Right lobe of liver (tissue), 6 donors: Measurements from ENCODE around the gene KIF6. TPM values are rescaled to one million over a fixed set of nuclear protein-coding genes. Genes with fewer than 3 reads are reported as not detected.

Experiments
- ATAC-seq, 4 donors: fragments of 200-7000 bp; cut with Tn5 transposase; one replicate each; pipeline ENCODE4 v1.9.1; 2020; ENCODE audit warnings: mild to moderate bottlenecking in 4 of 4, moderate library complexity in 4 of 4
- DNase-seq, 3 donors: peaks; one replicate each; pipeline ENCODE4 v3.0.0-alpha.2; 2020
- H3K27ac ChIP-seq, 3 donors: fragments of 200-600 bp; one replicate each; pipeline ENCODE4 v1.8.0; 2022
- H3K27me3 ChIP-seq, 2 donors: fragments of 200-600 bp; one replicate each; pipeline ENCODE4 v1.8.0; 2022
- H3K36me3 ChIP-seq, 4 donors: fragments of 200-600 bp; sonication (generic) in 1 of 4; one replicate each; pipeline versions ENCODE4 v1.5.1 to v1.8.0; 2017 to 2022; ENCODE audit warnings: control low read depth in 1 of 4
- H3K4me1 ChIP-seq, 4 donors: fragments of 200-600 bp; sonication (generic) in 1 of 4; one replicate each; pipeline versions ENCODE4 v1.5.1 to v1.8.0; 2017 to 2022; ENCODE audit warnings: control low read depth in 1 of 4
- H3K4me3 ChIP-seq, 3 donors: fragments of 200-600 bp; one replicate each; pipeline ENCODE4 v1.8.0; 2022
- H3K9me3 ChIP-seq, 4 donors: fragments of 200-600 bp; sonication (generic) in 1 of 4; one replicate each; pipeline versions ENCODE4 v1.5.1 to v1.8.0; 2017 to 2022; ENCODE audit warnings: control low read depth in 1 of 4
- CTCF ChIP-seq, 4 donors: fragments of 200-600 bp in 3 of 4; fragments of 450-650 bp in 1 of 4; IDR thresholded peaks; one replicate each; pipeline versions ENCODE4 v1.5.1 to v1.8.0; 2016 to 2022; ENCODE audit warnings: antibody characterized with exemption in 4 of 4, mild to moderate bottlenecking in 2 of 4
- POLR2A ChIP-seq: fragments of 450-650 bp; IDR thresholded peaks from one replicate; pipeline ENCODE4 v1.6.1; 2017; ENCODE audit warnings: antibody characterized with exemption, mild to moderate bottlenecking
- WGBS: methylation state at CpG from one replicate; pipeline ENCODE4 v1.1.6; 2018; ENCODE audit warnings: low coverage, low lambda C conversion rate; ENCODE audit not compliant: insufficient coverage; ENCODE audit errors: missing lambda C conversion rate; 5-methylcytosine and 5-hydroxymethylcytosine counted together
- intact Hi-C, 2 donors: fragments of 100-400 bp; cut with DNase I; formaldehyde crosslinking; loops; one replicate each; pipeline versions ENCODE4 v1.11.2 to v1.14.1; 2022
- total RNA-seq, 6 experiments: library from RNA; depleted of rRNA in 2 of 6; stranded (reverse); fragments of >200 nt in 2 of 6; fragmentation: NEBNext Ultra II Directional in 3 of 6; extraction: Animal tissue kit (Norgen Biotek cat#: 25700) in 3 of 6; gene quantifications; one replicate each; pipeline versions ENCODE4 v1.1.0 to v1.2.4, GENCODE V29; 2016 to 2023
- donor health status: DM: no; HTN: yes; CAD: no.
- donor health status: DM: no; HTN: no; CAD: no.
- donor health status: DM: no; HTN: no; CAD: no.
- donor health status: DM: no; HTN: yes; CAD: no.
- donor health status: DM: no; HTN: yes; CAD: no.

The KIF6 gene
- total RNA-seq, 6 experiments from 2014 or later = 0.18 to 0.83 (median 0.37) TPM; not detected in 2

GRCh38 chr6:39714802-39715201 lies 10.4 kb downstream of the KIF6 start:
- no peak for TF ChIP-seq POLR2A
- no peak for TF ChIP-seq CTCF (IDR thresholded peaks at IDR 0.05)
- Histone ChIP-seq H3K27me3 (no peaks in the 10 kb centered on the region), H3K4me1 (no peaks in the 10 kb centered on the region), H3K27ac (no peak overlapping the region), H3K9me3 (no peaks in the 10 kb centered on the region), H3K4me3 (no peak overlapping the region), H3K36me3 (no peaks in the 10 kb centered on the region)
- intact Hi-C loops = no loop called here
- ATAC-seq (no peak), DNase-seq (no peak)

- ATAC-seq (peak; percentile 43 to 96 (median 76)), DNase-seq (peak in 1 of 3 donors; percentile 24)
- no peak overlapping the region for H3K4me3 ChIP-seq
- no peak overlapping the region for H3K27ac ChIP-seq
- TF ChIP-seq CTCF (IDR thresholded peaks at IDR 0.05) (no peak), POLR2A (no peak)
- H3K4me1 ChIP-seq = peaks cover 0 to 12% (median 4%) of the 10 kb centered on the region in 4 donors
- WGBS = 50% methylated on average over 2 of the region's 2 CpGs
- H3K9me3 ChIP-seq = no peaks in the 10 kb centered on the region
- intact Hi-C loops = no loop called here
- H3K27me3 ChIP-seq = no peaks in the 10 kb centered on the region
- no peaks in the 10 kb centered on the region for H3K36me3 ChIP-seq
Observed at GRCh38 chr6:39707962-39708683, 17.1 kb downstream of the KIF6 start.

- H3K27me3 ChIP-seq = no peaks in the 10 kb centered on the region
- no peaks in the 10 kb centered on the region for H3K9me3 ChIP-seq
- H3K4me3 ChIP-seq = no peak overlapping the region
- TF ChIP-seq POLR2A (no peak), CTCF (IDR thresholded peaks at IDR 0.05) (no peak)
- WGBS = 52% methylated on average over 3 of the region's 3 CpGs
- H3K36me3 ChIP-seq = no peaks in the 10 kb centered on the region
- DNase-seq (no peak), ATAC-seq (no peak)
- no peak overlapping the region for H3K27ac ChIP-seq
- intact Hi-C loops = no loop called here
- peaks cover 0 to 12% (median 4%) of the 10 kb centered on the region in 4 donors for H3K4me1 ChIP-seq
Observed at GRCh38 chr6:39706819-39707335, 18.3 kb downstream of the KIF6 start.

GRCh38 chr6:39702265-39702664 lies 22.9 kb downstream of the KIF6 start:
- Histone ChIP-seq H3K36me3 (no peaks in the 10 kb centered on the region), H3K4me1 (peaks cover 0 to 2% (median 0%) of the 10 kb centered on the region in 4 donors), H3K9me3 (no peaks in the 10 kb centered on the region), H3K27me3 (no peaks in the 10 kb centered on the region), H3K4me3 (no peak overlapping the region), H3K27ac (no peak overlapping the region)
- no peak for ATAC-seq
- no peak for DNase-seq
- no peak for TF ChIP-seq POLR2A
- TF ChIP-seq CTCF (IDR thresholded peaks at IDR 0.05) = no peak
- 89% methylated on average over 4 of the region's 4 CpGs for WGBS
- intact Hi-C loops = no loop called here
